GM23248 (cell line): ENCODE measurements around the gene PSMG1. TPM values are rescaled to one million over a fixed set of nuclear protein-coding genes. Genes with fewer than 3 reads are reported as not detected.

Experiments
- DNase-seq: peaks from one replicate; pipeline ENCODE4 v3.0.0-alpha.2; 2015
- H2AFZ ChIP-seq: fragments of 200-600 bp; sonication (generic); 2 replicates; pipeline ENCODE4 v1.6.1; 2016; ENCODE audit warnings: antibody characterized with exemption
- H3F3A ChIP-seq: fragments of 200-600 bp; sonication (generic); 2 replicates; pipeline ENCODE4 v1.6.1; 2016; ENCODE audit warnings: mild to moderate bottlenecking, antibody characterized with exemption, mixed run types; ENCODE audit not compliant: insufficient read depth
- H3K27ac ChIP-seq: fragments of 200-600 bp; sonication (generic); 2 replicates; pipeline ENCODE4 v1.5.1; 2016; ENCODE audit warnings: mild to moderate bottlenecking
- H3K27me3 ChIP-seq: fragments of 200-600 bp; sonication (generic); replicated peaks from 2 replicates; pipeline ENCODE4 v1.6.1; 2016; ENCODE audit warnings: mild to moderate bottlenecking; ENCODE audit not compliant: insufficient read depth
- H3K36me3 ChIP-seq: fragments of 200-600 bp; sonication (generic); 2 replicates; pipeline ENCODE4 v1.6.1; 2016; ENCODE audit warnings: low read depth, mild to moderate bottlenecking
- H3K4me1 ChIP-seq: fragments of 200-600 bp; sonication (generic); 2 replicates; pipeline ENCODE4 v1.6.1; 2016; ENCODE audit warnings: mild to moderate bottlenecking; ENCODE audit not compliant: insufficient read depth
- H3K4me2 ChIP-seq: fragments of 200-600 bp; sonication (generic); one replicate; pipeline ENCODE4 v1.6.1; 2016; ENCODE audit warnings: mild to moderate bottlenecking; ENCODE audit not compliant: unreplicated experiment
- H3K4me3 ChIP-seq: fragments of 200-600 bp; sonication (generic); 2 replicates; pipeline ENCODE4 v1.5.1; 2016; ENCODE audit warnings: mild to moderate bottlenecking
- H3K79me2 ChIP-seq: fragments of 200-600 bp; sonication (generic); 2 replicates; pipeline ENCODE4 v1.6.1; 2016; ENCODE audit warnings: mild to moderate bottlenecking; ENCODE audit not compliant: insufficient read depth
- H3K9ac ChIP-seq: fragments of 200-600 bp; sonication (generic); 2 replicates; pipeline ENCODE4 v1.6.1; 2016; ENCODE audit warnings: mild to moderate bottlenecking
- H3K9me2 ChIP-seq: fragments of 200-600 bp; sonication (generic); 2 replicates; pipeline ENCODE4 v1.6.1; 2016; ENCODE audit warnings: mixed run types, mild to moderate bottlenecking, moderate library complexity; ENCODE audit not compliant: insufficient read depth
- H3K9me3 ChIP-seq: fragments of 200-600 bp; sonication (generic); one replicate; pipeline ENCODE4 v1.6.1; 2017; ENCODE audit warnings: low read depth
- H4K20me1 ChIP-seq: fragments of 200-600 bp; sonication (generic); 2 replicates; pipeline ENCODE4 v1.6.0; 2016; ENCODE audit not compliant: insufficient read depth
- EZH2 ChIP-seq: fragments of 200-600 bp; sonication (generic); IDR thresholded peaks from 2 replicates; pipeline ENCODE4 v1.6.1; 2018; ENCODE audit warnings: antibody characterized with exemption, mild to moderate bottlenecking; ENCODE audit not compliant: insufficient read depth, poor library complexity, severe bottlenecking
- EZH2phosphoT487 ChIP-seq: fragments of 200-600 bp; sonication (generic); IDR thresholded peaks from 2 replicates; pipeline ENCODE4 v1.6.1; 2018; ENCODE audit warnings: antibody characterized with exemption, moderate library complexity, mild to moderate bottlenecking, low read depth; ENCODE audit not compliant: insufficient read depth
- WGBS, 2 experiments: methylation state at CpG; one replicate each; pipeline ENCODE4 v1.1.6; 2015 to 2017; ENCODE audit warnings: low lambda C conversion rate in 2 of 2, low coverage in 1 of 2; ENCODE audit errors: missing lambda C conversion rate in 2 of 2; 5-methylcytosine and 5-hydroxymethylcytosine counted together
- in situ Hi-C: fragments of 300-500 bp; cut with MboI; formaldehyde crosslinking; loops from 2 replicates; pipeline ENCODE4 v1.15.0; 2020
- polyA plus RNA-seq: library from polyadenylated mRNA; unstranded; fragments of >200 nt; fragmentation: Nextera tagmentation; extraction: Ambion mirVana; gene quantifications from 2 replicates; pipeline ENCODE4 v1.2.1, GENCODE V29; 2016
- total RNA-seq: library from RNA; depleted of rRNA; stranded (reverse); fragments of >200 nt; shearing (Covaris generic); gene quantifications from 2 replicates; pipeline ENCODE4 v1.2.3, GENCODE V29; 2014

PSMG1 gene
- total and polyA plus RNA-seq, 2 experiments from 2014 or later: 40.7 to 88.0 TPM

DNA sequence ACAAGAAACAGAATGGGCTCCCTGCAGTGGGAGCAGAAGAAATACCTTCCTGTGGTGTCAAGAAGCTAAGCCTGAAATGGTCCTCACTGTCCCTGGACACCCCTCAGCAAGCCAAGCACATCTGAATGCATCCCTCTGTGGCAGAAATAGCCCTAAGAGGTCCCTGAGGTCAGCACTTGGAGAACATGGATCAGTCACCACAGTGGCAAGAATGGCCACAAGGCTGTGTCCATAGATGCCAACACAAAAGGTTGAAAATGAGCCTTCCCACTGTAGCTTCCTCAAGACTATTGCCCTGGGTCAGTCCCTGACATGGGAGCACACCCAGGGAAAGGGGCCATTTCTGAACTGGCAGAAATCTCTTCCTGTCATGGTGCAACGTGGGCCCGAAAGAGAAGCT is 27.7 kb downstream of the PSMG1 start:
- WGBS, 2 experiments: 35 to 46% methylated on average over 2 of the region's 2 CpGs
- in situ Hi-C loops: no loop called here
- no peak for DNase-seq

DNA sequence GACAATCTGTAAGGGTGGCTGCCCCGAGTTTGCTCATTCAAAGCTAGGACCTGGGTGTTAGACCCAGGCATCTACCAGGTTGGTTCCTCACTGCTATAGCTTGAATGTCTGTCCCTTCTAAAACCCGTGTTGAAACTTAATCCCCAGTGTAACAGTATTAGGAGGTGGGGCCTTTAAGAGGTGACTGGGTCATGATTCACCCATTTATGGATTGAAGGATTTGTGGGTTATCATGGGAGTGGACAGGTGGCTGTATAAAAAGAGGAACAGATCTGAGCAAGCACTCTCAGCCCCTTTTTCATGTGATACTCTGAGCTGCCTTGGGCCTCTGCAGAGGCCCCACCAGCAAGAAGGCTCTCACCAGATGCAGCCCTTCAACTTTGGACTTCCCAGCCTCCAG is 29.4 kb downstream of the PSMG1 start:
- H4K20me1 ChIP-seq: no peaks in the 10 kb centered on the region
- no peak overlapping the region for H3K27ac ChIP-seq
- in situ Hi-C loops: no loop called here
- H3K79me2 ChIP-seq: no peaks in the 10 kb centered on the region
- H3K36me3 ChIP-seq: no peaks in the 10 kb centered on the region
- H3K4me3 ChIP-seq: no peak overlapping the region
- H3K4me2 ChIP-seq: no peak overlapping the region
- no peaks in the 10 kb centered on the region for H3K9me2 ChIP-seq
- WGBS, 2 experiments: 88 to 90% methylated on average over 2 of the region's 2 CpGs
- no peak for TF ChIP-seq EZH2phosphoT487
- no peak for TF ChIP-seq EZH2
- H3K4me1 ChIP-seq: no peaks in the 10 kb centered on the region
- no peaks in the 10 kb centered on the region for H3K27me3 ChIP-seq
- no peak overlapping the region for H2AFZ ChIP-seq
- H3F3A ChIP-seq: no peaks in the 10 kb centered on the region
- DNase-seq: no peak
- no peak overlapping the region for H3K9ac ChIP-seq
- H3K9me3 ChIP-seq: no peaks in the 10 kb centered on the region

More for the DNA sequence above, 27.7 kb downstream of the PSMG1 start:
- no peaks in the 10 kb centered on the region for H3K9me3 ChIP-seq
- H2AFZ ChIP-seq: no peak overlapping the region
- no peaks in the 10 kb centered on the region for H3K9me2 ChIP-seq
- no peak overlapping the region for H3K4me2 ChIP-seq
- TF ChIP-seq EZH2 (no peak), EZH2phosphoT487 (no peak)
- H3K4me1 ChIP-seq: no peaks in the 10 kb centered on the region
- no peak overlapping the region for H3K9ac ChIP-seq
- H3K36me3 ChIP-seq: no peaks in the 10 kb centered on the region
- H3K4me3 ChIP-seq: no peak overlapping the region
- H3F3A ChIP-seq: no peaks in the 10 kb centered on the region
- no peaks in the 10 kb centered on the region for H4K20me1 ChIP-seq
- no peaks in the 10 kb centered on the region for H3K27me3 ChIP-seq
- H3K79me2 ChIP-seq: no peaks in the 10 kb centered on the region
- no peak overlapping the region for H3K27ac ChIP-seq

- Histone ChIP-seq H4K20me1 (no peaks in the 10 kb centered on the region), H3K27ac (no peak overlapping the region), H2AFZ (no peak overlapping the region), H3K4me1 (no peaks in the 10 kb centered on the region), H3K4me2 (no peak overlapping the region), H3K9ac (no peak overlapping the region), H3K27me3 (no peaks in the 10 kb centered on the region), H3K9me3 (no peaks in the 10 kb centered on the region), H3K79me2 (no peaks in the 10 kb centered on the region), H3K9me2 (no peaks in the 10 kb centered on the region), H3K36me3 (no peaks in the 10 kb centered on the region), H3K4me3 (no peak overlapping the region), H3F3A (no peaks in the 10 kb centered on the region)
- 100% methylated on average over 2 of the region's 2 CpGs for WGBS, 2 experiments
- DNase-seq: peak; percentile 40
- TF ChIP-seq EZH2phosphoT487 (no peak), EZH2 (no peak)
- in situ Hi-C loops: no loop called here
These were observed 29.9 kb downstream of the PSMG1 start for GRCh38 chr21:39153373-39153772.

- no peaks in the 10 kb centered on the region for H4K20me1 ChIP-seq
- H2AFZ ChIP-seq: no peak overlapping the region
- DNase-seq: no peak
- H3K36me3 ChIP-seq: no peaks in the 10 kb centered on the region
- in situ Hi-C loops: no loop called here
- H3K27me3 ChIP-seq: no peaks in the 10 kb centered on the region
- no peak overlapping the region for H3K27ac ChIP-seq
- no peaks in the 10 kb centered on the region for H3K79me2 ChIP-seq
- H3K9me2 ChIP-seq: no peaks in the 10 kb centered on the region
- no peak for TF ChIP-seq EZH2
- no peak for TF ChIP-seq EZH2phosphoT487
- H3K4me1 ChIP-seq: no peaks in the 10 kb centered on the region
- H3K9ac ChIP-seq: no peak overlapping the region
- no peaks in the 10 kb centered on the region for H3K9me3 ChIP-seq
- no peaks in the 10 kb centered on the region for H3F3A ChIP-seq
- no peak overlapping the region for H3K4me2 ChIP-seq
- no peak overlapping the region for H3K4me3 ChIP-seq
- 68 to 79% methylated on average over 2 of the region's 2 CpGs for WGBS, 2 experiments
These were observed 31.0 kb downstream of the PSMG1 start for GRCh38 chr21:39152271-39152670.

DNA sequence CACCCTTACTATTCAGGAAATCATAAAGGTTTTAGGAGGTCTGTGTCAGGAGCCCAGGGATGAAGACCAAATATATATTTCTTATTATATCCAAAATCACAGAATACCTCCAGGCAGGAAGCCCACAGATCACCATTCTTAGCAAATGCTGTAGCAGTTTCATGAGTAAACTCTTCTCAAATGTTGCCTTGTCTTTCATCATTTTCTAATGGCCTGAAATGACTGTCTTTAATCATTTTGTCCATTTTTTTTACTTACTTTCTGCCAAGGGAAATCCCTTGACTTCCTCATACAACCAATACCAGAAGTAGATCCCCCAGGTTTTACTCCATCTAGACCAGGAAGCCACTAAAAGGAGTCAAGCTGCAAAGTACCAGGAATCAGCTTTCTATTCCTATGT is 32.4 kb downstream of the PSMG1 start:
- H3K9me3 ChIP-seq: no peaks in the 10 kb centered on the region
- H3K4me1 ChIP-seq: no peaks in the 10 kb centered on the region
- no peak overlapping the region for H3K27ac ChIP-seq
- no peaks in the 10 kb centered on the region for H3K27me3 ChIP-seq
- no peak overlapping the region for H3K9ac ChIP-seq
- no peak for DNase-seq
- H3K9me2 ChIP-seq: no peaks in the 10 kb centered on the region
- in situ Hi-C loops: no loop called here
- H3K4me3 ChIP-seq: no peak overlapping the region
- H3K36me3 ChIP-seq: no peaks in the 10 kb centered on the region
- H2AFZ ChIP-seq: no peak overlapping the region
- H3K4me2 ChIP-seq: no peak overlapping the region
- H4K20me1 ChIP-seq: no peaks in the 10 kb centered on the region
- TF ChIP-seq EZH2 (no peak), EZH2phosphoT487 (no peak)
- no peaks in the 10 kb centered on the region for H3F3A ChIP-seq
- H3K79me2 ChIP-seq: no peaks in the 10 kb centered on the region
